Suprapubic skin (tissue), 4 donors: ENCODE data around the gene ANKRD29.

ENCODE experiments used
- CTCF ChIP-seq, 2 donors: fragments of 200-600 bp in 1 of 2; fragments of 450-650 bp in 1 of 2; sonication (generic) in 1 of 2; IDR thresholded peaks; one replicate each; pipeline ENCODE4 v1.5.1; 2016 to 2019; ENCODE audit warnings: antibody characterized with exemption in 2 of 2, mild to moderate bottlenecking in 1 of 2, moderate library complexity in 1 of 2
- EP300 ChIP-seq: sonication (generic); formaldehyde crosslinking; IDR thresholded peaks from one replicate; pipeline ENCODE4 v1.6.1; 2017; ENCODE audit warnings: antibody characterized with exemption
- POLR2A ChIP-seq, 2 donors: fragments of 450-650 bp; IDR thresholded peaks; one replicate each; pipeline ENCODE4 v1.6.1; 2017; ENCODE audit warnings: antibody characterized with exemption in 2 of 2, mild to moderate bottlenecking in 2 of 2, moderate library complexity in 2 of 2
- POLR2AphosphoS5 ChIP-seq, 3 donors: sonication (generic); formaldehyde crosslinking; IDR thresholded peaks; one replicate each; pipeline ENCODE4 v1.6.1; 2017; ENCODE audit warnings: antibody characterized with exemption in 3 of 3

GRCh38 chr18:23619388-23619881 is 43.3 kb downstream of the ANKRD29 start:
- TF ChIP-seq CTCF (IDR thresholded peaks at IDR 0.05): no peak
- no peak for TF ChIP-seq POLR2A (IDR thresholded peaks at IDR 0.05)
- no peak for TF ChIP-seq POLR2AphosphoS5 (IDR thresholded peaks at IDR 0.05)
- TF ChIP-seq EP300: no peak
